NK-92 treated with Interleukin-12 subunit alpha and Interleukin-12 subunit beta, amount 100 ng/mL, for 24 hours (cell line): ENCODE results near the gene AP2A2.

ENCODE experiments used
- DNase-seq: peaks from one replicate; lab custom pipeline; 2025; lab: John Stamatoyannopoulos, UW

The AP2A2 gene

DNA sequence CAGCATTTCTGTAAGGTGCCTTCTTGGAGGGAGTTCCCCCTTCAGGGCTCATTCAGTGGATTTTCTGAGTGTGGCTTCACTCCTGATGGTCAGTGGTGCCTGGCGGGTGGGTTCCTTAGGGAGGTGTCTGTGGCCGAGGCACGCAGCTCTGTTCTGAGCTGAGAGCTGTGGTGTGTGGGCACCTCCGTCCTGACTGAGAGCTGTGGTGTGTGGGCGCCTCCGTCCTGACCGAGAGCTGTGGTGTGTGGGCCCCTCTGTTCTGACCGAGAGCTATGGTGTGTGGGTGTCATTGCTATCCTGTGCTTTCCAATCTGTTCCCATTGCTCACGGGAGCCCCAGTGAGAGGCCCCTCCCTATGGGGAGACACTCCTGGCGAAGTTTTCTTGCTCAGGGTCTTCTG is 71.0 kb downstream of the AP2A2 start:
- DNase-seq: no peak

DNA sequence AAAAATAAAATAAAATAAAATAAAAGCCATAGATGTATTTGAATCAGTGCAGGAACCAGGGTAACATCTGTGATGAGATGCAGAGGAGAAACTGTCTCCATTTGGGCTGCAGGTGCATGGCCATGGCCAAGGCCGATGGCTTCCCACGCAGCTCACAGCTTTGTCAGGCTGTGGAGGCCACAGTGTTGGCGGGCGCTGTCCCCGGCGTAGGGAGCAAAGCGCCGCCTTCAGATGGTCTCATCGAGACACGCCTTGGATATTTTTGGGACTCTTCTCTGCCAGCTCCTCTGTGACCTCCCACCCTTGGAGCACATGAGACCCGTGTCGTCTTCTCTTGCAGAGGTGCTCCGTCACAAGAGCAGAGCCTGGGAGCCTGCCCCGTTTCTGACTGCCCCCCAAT is 72.2 kb downstream of the AP2A2 start:
- no peak for DNase-seq

DNA sequence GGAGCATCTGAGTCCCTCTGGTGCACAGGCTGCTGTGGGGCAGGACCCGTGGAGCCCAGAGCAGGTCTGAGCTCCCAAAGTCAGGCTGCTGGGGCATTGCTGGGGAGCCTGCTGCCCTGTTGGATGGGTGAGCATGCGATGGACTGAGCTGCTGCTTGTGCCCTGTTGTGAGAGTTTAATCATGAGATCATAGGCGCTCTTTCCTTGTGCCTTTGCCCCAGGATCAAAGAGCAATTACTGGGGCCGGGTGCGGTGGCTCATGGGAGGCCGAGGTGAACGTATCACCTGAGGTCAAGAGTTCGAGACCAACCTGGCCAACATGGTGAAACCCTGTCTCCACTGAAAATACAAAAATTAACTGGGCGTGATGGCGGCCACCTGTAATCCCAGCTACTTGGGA is 73.3 kb downstream of the AP2A2 start:
- DNase-seq: no peak

DNA sequence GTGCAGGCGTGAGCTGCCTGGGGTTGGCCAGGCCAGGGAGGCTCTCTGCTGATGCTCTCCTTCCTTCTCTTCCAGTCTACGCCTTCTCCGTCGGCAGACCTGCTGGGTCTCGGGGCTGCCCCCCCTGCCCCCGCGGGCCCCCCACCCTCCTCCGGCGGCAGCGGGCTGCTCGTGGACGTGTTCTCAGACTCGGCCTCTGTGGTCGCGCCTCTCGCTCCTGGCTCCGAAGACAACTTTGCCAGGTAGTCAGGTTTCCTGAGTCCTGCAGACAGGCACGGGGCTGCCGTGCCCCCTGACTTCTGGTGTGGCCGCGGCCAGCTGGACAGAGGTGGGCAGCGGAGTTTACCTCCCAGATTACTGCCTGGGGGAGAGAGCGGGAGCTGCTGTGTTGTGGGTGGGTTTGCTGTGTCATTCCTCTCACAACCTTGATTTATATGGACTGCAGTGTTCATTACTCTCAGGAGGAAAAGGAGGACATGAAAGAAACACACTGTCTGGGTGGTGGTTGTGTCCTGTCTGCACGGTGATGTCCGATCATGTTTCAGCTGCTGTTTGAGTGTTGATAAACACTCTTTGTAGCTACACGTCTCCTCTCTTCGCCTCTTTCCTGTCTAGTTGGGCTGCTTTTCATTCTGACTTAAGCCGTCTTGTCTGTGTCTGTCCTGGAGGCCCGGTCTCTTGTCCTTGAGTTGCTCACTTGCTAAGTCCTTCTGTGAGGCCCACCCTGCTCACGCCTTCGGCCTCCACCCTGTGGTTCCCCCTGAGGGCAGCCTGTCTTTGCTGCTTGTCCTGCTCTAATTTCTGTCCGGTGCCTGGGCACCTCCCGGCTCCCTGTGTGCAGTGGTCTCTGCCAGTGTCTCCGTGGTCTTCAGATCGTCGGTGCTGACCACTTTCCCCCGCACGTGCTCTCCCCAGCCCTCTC is 74.9 kb downstream of the AP2A2 start:
- DNase-seq: no peak

DNA sequence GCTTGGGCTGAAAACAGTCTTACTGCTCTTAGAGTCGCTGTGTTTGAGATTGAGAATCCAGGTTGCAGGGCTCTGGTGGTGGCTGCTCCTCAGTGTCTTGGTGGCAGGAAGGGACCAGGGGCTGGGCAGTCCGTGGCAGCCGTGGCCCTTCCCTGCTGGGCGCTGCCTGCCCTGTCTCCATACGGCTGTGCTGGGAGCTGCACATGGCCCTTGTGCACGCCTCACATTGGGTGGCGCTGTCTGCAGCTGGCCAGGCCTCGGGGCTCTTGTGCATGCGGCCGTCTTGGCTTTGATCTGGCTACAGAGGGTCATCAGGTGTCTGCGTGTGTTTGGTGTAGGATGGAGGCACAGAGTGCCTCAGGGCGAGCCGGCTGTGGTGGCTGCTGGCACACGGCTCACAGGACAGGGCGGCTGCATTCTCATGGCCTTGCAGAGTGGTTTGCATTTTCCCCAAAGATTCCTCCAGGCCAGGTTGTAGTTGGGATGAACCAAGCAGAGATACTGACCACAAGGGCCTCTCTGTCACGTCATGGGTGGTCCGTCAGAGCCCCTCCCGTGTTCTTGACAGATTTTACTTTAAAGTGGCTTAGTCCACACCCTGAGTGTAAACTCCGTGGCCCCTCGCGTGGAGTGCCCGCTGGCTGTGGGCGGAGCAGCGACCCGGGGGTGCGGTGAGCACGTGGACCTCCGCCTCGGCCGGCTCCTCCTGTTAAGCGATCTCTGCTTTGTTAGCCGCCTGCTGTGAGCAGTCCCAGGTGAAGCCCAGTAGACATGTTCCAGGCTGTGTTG is 76.1 kb downstream of the AP2A2 start:
- DNase-seq: no peak

DNA sequence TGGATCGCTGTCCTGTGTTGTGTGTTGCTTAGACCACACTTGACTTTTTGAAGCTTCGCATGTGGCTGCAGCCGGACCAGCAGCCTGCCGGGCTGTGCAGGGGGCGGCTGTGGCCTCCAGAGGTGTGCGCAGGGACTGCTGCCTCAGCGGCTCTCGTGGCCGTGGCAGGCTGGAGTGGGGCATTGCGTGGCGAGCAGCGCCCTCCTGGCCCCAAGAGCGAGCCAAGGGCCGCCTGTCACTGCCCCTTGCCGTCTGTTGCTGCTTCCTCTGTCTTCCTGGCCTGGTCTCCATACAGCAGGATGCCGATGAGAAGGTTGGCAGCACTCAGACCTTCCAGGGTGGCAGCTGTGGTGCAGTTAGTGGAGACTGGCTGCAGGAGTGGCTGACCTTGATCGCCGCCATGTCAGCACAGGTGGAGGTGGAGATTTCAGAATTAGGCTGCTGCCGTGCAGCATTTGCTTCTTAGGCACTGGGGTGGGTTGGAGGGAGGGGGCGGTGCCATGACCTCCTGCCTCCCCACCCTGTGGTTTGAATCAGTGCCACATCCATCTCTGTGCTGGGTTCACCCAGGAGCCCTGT is 76.8 kb downstream of the AP2A2 start:
- no peak for DNase-seq

DNA sequence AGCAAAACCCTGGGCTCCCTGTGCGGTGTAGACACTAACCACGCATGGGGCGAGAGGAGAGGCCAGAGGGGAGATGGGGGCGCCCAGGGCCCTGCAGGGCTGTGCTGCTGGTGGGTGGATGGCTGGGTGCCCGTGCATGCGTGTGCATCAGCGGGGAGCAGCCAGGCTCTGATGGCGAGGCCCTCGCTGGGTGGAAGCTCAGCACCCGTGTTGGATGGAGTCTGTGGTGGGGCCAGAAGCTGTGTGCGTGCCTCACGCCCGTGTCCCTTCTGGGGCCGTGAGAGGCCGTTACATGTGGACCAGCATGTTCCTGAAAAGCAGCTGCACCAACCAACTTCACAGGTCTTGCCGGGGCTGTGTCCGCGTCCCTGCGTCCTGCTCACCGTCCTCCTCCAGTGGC is 77.5 kb downstream of the AP2A2 start:
- no peak for DNase-seq

DNA sequence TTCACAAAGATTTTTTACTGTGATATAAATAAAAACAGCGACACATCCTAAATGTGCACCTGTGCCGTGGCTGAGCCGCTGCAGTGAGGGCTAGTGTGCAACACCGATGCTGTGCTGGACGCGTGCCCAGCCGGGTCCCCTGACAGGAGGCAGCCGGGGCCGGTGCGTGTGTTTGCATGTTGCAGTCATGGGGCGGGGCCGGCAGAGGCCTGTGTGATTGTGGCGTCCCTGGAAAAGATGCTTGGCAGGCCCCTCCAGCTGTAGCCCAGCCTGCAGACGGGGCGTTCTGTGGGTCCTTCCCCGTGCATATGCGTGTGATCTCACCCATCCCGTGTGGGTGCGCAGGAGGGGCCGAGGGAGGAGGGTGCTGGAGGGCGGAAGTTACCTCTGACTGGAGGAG is 80.3 kb downstream of the AP2A2 start:
- DNase-seq: no peak

DNA sequence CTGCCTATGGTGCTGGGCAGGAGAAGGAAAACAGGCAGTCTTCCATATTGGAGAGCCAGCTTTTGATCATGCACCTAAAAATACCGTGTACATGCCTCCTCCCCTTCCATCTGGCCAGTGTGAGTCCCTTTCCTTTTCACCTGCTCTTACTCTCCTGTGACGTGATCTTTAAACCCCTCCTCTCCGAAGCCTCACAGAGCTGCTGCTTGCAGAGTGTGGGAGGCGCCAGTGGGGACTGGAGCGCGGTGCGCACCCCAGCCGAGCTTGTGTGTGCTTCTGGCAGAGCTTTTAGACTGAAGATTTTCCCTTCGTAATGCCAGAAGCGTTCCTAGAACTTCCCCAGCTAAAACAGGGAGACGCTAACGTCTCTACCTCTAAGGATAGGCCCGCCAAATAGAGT is 81.1 kb downstream of the AP2A2 start:
- DNase-seq: no peak

DNA sequence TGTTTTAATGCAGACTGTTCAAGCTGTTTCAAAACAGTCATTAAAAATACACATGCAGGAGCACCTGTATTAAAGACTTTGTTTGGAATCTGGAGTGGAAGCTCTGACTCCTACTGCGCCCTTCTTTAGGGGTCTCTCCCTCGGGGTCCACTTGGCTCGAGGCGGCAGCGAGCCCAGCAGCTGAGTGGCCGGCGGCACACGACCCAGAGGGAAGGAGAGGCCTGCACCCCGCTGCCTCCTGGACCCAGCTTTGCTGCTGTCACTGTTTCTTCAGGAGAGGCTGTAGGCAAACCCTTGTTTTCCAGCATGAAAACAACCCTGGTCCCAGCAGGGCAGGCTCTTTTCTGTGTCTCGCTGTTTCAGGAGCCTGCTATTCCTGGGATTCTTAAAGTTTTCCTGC is 81.6 kb downstream of the AP2A2 start:
- DNase-seq: no peak

DNA sequence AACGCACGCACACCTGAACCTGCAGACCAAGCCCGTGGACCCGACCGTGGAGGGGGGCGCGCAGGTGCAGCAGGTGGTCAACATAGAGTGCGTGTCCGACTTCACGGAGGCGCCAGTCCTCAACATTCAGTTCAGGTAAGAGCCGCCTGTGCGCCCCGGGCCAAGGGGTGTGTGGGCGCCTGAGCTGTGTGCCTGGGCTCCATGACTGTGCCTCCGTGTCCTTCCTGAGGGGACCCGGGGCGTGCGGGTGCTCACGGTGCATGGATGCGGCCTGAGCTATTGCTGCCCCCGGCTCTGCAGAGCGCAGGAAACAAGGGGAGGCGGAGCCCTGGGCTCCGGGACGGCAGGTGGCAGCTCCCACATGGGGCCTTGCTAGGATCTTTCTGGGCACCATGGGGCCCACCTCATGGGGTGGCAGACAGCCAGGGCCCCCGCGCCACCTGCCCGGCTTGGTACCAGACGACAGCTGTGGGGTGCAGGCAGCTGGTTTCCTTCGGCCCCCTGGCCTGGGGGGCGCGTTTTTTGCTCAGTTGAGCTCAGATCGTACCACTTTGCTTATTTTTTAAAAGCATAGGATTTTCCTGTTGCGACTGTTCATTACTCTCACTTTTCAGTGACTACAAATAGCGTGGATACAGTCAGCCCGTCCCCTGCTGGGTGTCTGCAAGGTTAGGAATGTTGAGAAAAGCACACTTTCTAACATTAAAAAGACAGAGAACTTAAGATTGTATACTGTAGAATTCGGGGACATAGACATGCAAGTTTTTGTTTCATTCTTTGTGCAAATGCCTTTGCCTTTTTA is 82.5 kb downstream of the AP2A2 start:
- DNase-seq: no peak

DNA sequence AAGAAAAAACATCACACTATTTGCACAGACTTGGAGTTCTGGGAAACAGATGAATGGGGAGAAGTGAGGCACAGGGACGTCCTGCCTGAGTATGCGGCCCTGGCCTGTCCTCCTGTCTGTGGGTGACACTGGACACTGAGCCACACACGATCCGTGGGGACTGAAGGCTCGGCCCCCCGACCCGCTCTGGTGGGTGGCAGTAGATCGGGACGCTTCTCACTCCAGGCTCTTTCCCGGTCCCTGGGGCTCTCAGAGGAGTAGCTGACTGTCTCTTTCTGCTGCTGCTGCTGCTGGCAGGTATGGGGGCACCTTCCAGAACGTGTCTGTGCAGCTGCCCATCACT is 83.1 kb downstream of the AP2A2 start:
- DNase-seq: no peak

DNA sequence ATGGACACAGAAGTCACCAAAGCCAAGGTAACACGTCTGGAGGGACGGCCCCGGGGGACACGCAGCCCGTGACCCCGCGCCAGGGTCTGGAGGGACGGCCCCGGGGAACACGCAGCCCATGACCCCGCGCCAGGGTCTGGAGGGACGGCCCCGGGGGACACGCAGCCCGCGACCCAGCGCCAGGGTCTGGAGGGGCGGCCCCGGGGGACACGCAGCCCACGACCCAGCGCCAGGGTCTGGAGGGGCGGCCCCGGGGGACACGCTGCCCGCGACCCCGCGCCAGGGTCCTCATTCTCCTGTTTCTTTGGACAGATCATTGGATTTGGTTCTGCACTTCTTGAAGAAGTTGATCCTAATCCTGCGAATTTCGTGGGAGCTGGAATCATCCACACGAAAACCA is 83.7 kb downstream of the AP2A2 start:
- DNase-seq: no peak

DNA sequence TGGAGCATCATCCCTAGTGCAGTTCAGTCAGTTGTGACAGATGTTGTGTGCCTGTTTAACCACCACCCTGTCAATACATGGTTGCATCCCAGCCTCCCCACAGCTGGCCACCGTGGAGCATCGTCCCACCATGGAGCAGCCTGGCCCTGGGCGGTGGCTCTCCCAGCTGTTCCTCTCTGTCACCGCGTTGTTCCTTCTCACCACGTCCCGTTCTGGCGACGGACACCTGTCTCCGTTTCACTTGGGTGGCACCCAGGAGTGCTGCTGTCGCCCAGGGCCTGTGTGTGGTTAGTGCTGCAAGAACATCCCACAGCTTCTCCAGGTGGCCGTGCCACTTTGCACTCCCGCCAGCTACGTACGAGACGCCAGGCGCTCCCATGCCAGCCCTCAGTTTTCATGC is 84.3 kb downstream of the AP2A2 start:
- DNase-seq: no peak

DNA sequence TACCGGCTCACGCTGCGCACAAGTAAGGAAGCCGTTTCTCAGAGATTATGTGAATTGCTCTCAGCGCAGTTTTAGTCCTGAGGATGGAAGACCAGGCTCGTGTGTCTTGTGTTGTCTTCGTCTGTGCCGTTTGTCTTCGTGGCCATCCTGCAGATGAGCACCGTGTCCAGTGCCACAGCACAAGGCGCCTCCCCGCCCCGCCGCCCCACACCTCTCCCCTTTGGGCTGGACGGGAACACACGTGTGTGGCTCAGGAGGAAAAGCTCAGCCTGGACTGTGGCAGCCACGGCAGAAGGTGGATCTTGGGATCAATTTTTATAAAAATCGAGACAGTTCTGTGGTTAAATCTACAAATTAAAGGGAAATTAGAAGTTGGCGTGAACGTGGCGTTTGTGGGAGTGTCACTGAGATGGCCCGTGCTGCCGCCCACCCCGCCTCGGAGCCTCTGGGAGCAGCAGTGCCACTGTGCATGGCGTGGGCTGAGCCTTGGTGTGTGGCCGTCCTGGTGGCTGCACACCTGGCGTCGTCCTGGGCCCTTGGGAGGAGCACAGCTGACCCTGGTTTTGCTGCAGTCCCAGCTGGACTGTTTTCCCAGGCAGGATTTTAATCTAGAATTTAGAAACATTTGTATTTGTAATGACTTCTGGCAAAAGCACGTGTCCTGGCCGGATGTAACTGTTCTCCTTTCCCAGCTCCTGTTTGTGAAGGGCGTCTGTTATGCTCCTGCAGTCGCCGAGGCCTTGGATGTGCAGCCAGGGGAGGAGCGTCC is 85.1 kb downstream of the AP2A2 start:
- DNase-seq: no peak

DNA sequence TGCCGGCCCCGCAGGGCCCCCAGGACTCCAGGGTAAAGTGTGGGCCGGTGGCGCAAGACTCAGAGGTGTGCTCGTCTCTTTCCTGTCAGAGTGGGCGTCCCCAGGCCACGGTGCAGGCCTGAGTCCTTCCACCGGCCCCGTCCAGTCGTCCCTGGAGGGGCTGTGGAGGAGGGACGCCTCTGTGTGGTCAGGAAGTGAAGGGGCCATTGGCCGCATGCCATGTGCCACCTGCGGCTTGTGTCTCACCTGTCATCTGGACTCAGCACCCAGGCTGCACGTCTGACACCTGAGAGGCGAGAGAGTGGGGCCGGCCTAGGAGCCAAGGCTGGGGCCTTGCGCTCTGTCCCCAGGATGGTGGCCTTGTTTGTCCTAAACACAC is 85.6 kb downstream of the AP2A2 start:
- no peak for DNase-seq

DNA sequence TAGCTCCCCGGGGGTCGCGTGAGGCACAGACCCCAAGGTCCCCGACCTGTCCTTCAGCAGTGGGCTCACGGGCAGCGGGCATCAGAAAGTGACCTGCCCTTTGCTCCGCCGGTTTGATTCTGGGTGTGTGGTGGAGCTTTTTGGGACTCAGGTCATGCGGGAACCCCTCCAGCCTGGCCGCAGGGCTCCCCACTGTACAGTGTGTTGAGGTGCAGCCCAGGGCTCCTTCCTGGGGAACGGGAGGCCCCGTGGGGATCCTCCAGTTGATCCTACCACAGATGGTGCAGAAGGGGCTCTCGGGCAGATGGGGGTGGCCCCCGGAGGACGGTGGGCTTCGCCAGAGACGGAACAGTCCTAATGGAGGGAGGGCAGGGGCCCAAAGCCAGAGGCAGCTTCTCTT is 86.6 kb downstream of the AP2A2 start:
- no peak for DNase-seq

DNA sequence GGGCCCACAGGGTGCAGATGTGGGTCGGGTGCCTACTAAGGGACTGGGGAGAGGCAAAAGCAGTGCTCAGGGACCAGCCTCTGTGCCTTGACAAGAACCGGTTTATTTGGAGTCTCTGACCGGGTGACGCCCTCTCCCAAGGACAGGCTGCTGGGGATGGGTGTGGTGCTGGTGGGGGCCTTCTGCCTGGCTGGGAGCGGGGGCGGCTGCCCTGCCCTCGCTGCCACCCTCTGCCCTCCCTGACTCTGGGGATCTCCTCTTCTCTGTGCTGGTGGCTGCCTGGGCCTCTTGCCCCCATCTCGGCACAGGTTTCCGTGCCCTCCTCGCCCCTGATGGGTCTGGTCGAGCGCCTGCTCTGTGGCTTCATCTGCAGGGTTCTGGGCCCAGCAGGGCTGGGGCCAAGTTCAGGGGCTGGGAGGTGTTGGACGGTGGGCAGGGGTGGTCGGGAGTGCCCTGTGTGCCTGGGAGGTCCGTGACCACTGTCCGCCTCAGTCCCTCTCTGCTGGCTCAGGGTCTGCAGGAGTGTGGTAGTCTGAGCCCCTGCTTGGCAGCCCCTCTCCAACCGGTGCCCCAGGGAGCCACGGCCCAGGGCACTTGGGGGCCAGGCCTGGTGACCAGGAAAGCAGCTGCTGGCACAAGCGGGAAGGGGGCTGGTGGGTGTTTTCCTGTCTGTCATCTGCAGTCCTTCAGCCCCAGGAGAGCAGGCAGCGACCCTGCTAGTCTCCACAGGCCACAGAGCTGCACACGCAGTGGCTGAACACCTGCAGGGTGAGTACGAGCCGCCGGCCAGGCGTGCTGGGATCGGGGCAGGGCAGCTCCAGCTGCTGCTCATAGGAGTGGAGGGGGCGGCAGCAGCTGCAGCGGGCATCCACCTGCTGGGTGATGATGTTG is 87.3 kb downstream of the AP2A2 start:
- no peak for DNase-seq

DNA sequence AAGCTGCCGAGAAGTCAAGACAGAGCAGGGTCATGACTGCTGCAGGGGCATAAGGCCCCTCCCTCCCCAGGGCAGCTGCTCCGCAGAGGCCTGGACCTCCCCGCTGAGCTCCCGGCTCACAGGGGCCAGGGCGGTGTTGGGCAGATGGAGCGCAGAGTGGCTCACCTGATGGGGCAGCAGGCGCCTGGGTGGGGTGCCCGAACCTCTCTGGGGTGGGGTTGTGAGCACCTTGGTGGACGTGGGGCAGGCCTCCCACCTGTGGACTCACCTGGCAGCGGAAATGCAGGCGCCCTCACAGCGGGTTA is 87.9 kb downstream of the AP2A2 start:
- no peak for DNase-seq

DNA sequence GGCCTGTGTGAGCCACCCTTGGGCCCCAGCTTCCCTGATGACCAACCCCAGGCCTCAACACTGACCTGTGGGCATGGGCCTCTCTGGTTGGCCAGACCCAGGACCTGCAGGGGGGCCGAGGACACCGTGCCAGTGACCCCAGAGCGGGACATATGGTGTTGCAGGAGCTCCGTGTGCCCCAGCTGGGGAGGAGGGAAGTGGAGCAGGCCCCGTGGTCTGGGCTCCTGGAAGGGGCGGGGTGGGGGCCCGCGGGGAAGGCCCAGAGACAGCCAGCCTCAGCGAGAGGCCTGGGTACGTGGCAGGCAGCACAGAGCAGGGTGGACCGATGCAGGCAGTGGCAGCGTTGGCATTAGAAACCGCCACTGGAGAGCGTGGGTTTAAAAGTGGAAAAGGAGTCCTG is 88.6 kb downstream of the AP2A2 start:
- DNase-seq: no peak

DNA sequence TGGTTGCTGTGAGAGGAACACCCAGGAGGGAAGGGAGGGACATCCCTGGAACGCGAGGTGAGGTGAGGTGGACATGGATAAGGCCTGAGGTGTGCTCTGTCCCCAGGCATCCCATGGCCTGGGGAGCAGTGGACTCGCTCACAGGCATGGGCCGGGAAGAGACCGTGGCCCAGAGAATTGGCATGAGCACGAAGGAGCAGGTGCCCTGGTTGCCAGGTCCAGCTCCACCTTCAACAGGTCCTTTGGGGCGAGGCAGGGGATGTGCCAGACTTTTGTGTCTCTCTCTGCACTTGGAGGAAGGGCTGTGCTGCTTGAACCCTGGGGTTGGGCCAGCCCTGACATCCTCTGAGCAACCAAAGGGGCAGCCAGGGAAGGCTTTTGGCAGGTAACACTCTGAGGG is 89.4 kb downstream of the AP2A2 start:
- DNase-seq: no peak
